NCI-H446 (cell line): ENCODE measurements around the gene RNFT2.
"Not testable (repeated sequence)": the region's sequence is repeated elsewhere in the genome, so short reads cannot be mapped to it uniquely, and the experiment has no call there.

Experiments
- DNase-seq, 2 experiments: peaks; one replicate each; lab custom pipeline; 2025; lab: John Stamatoyannopoulos, UW

Gene RNFT2

DNA sequence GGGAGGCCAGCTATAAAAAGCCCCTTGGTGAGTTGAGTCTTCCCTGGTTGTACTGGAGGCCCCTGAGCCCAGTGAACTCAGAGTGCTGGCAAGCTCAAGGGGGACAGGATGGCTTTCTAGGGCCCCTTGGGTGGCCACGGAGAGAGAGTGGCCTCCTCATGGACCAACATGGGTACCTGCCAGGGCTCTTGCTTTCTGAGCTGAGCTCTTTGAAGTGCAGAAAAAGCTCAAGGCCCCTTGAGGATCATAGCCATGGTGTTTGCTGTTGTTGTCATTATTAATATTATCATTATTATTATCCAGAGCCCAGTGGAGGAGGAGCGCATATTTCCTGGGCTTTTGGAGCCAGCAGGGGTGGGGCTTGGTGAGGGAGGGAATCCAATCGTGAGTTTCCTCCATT lies 6.7 kb downstream of the RNFT2 start:
- no peak for DNase-seq

DNA sequence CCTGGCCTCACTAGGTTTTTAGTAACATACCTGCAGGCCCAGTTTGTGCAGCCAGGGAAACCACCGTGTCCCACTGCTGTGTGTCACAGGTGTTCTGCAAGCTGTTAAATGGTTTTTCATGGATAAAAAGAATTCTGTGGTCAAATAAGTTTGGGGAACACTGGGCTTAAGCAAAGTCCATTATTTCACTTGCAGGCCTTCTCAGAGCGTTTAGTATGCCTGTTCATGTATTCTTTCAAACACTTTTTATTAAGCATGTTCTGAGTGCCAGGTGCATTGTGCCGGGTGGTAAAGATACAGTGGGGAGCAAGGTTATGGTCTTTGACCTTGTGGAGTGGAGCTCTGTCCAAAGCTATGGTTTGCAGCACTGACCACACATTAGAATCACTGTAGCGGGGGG lies 7.4 kb downstream of the RNFT2 start:
- no peak for DNase-seq

DNA sequence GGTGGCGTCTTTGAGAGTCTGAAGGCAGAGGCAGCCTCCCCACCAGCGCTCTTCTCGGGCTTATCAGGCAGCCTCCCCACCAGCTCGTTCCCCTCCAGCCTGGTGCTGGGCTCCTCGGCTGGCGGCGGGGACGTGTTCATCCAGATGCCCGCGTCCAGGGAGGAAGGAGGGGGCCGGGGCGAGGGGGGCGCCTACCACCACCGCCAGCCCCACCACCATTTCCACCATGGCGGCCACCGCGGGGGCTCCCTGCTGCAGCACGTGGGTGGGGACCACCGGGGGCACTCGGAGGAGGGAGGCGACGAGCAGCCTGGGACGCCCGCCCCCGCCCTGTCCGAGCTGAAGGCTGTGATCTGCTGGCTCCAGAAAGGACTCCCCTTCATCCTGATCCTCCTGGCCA lies 11.8 kb downstream of the RNFT2 start:
- no peak for DNase-seq

DNA sequence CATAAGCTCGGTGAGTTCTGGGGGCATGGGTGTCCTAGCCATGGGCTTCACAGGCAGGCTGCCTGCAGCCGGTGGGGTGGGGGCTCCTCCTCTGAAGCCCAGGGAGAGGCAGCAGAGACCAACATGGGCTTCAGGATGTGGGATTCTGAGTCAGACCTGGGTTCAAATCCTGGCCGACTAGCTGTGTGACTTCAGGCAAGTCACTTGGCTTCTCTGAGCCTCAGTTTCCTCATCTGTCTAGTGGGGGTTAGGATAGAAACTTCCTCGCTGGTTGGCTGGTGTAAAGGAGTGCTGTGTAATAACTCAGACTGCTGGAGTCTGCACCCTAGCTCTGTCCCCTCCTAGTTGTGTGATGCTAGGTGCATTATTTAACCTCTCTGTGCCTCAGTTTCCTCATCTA lies 12.2 kb downstream of the RNFT2 start:
- no peak for DNase-seq

DNA sequence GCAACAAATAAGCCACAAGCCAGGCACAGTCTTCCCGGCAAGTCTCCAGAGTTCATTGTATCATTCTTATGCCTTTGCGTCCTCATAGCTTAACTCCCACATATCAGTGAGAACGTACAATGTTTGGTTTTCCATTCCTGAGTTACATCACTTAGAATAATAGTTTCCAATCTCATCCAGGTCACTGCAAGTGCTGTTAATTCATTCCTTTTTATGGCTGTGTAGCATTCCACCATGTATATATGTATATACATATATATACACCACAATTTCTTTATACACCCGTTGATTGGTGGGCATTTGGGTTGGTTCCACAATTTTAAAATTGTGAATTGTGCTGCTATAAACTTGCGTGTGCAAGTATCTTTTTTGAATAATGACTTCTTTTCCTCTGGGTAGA lies 16.0 kb downstream of the RNFT2 start:
- DNase-seq: not testable (repeated sequence)

DNA sequence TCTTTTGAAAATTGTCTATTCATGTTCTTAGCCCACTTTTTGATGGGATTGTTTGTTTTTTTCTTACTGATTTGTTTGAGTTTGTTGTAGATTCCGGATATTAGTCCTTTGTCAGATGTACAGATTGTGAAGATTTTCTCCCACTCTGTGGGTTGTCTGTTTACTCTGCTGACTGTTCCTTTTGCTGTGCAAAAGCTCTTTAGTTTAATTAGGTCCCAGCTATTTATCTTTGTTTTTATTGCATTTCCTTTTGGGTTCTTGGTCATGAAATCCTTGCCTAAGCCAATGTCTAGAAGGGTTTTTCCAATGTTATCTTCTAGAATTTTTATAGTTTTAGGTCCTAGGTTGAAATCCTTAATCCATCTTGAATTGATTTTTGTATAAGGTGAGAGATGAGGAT lies 16.7 kb downstream of the RNFT2 start:
- DNase-seq: not testable (repeated sequence)

DNA sequence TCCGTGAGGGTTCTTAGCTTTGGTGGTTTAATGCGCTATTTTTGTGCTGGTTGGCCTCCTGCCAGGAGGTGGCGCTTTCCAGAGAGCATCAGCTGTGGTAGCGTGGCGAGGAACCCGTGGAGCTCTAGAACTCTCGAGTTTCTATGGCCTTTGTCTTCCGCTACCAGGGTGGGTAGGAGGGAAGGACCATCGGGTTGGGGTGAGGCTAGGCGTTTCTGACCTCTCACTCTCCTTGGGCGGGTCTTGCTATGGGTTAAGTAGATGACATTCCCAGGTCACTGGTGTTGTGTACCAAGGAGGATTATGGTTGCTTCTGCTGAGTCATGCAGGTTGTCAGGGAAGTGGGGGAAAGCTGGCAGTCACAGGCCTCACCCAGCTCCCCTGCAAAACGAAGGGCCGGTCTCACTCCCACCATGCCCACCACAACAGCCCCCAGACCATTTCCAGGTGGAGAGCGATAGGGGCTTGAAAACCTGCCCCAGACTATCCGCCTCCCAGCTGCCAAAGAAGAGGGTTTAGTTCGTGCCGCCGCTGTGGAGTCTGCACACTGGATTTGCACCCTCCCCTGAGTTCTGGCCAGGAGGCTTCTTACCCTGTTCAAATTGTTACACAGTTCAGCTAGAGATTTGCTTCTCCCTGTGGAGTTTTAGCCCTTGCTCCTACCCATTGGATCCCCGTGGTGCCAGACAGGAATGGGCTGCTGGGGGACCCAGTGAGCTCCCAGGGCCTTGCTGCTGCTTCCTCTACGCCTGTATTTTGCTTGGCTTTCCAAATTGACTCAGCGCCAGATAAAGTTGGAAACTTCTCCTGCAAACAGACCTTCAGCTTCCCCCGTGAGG lies 21.9 kb downstream of the RNFT2 start:
- no peak for DNase-seq

DNA sequence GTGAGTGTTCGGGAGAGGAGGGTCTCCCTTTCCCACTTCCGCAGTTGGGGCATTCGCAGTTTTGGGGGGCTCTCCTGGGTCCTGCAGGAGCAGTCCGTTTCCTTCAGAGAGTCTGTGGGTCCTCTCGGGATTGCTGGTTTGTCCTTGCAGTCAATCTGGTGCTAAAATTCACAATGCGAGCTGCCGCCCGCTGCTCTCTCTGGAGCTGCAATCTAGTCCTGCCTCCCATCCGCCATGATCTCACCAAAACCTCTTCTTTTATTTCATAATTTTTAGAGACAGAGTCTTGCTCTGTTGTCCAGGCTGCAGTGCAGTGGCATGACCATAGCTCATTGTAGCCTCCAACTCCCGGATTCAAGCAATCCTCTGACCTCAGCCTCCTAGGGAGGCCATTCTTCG lies 22.5 kb downstream of the RNFT2 start:
- no peak for DNase-seq

DNA sequence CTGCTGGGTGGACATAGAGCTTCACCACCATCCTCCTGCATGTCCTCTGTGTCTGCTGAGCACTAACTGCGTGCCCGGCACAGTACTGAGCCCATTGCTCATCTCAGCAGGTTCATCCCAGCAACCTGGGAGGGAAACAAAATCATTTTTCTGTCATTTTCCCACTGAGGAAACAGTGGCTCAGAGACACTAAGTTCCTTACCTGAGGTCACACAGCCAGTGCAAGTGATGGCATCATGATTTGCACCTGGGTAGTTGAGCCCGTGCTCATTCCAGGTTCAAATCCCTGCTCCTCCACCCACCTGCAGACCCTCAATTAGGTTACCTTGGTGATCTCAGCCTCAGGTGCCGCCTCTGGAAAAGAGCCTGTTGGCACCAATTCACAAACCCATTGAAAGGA lies 23.4 kb downstream of the RNFT2 start:
- DNase-seq: no peak

DNA sequence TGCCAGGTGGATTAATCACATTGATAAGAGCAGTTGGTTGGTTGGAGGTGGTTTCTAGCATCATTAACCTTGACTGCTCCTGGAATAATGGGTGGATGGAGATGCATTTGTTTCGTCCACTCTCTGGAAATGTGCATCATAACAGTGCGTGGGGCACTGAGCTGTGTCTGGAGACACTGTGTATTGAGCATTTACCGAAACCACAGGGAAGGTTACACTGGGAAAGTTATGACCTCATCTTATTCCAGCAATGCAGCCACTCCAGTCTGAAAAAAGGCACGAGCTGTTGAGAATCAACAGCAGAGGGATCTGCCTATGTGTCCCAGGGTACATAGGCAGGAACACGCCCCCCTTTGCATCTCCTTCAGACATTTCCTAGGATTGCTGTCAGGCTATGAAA lies 27.2 kb downstream of the RNFT2 start:
- DNase-seq: no peak

DNA sequence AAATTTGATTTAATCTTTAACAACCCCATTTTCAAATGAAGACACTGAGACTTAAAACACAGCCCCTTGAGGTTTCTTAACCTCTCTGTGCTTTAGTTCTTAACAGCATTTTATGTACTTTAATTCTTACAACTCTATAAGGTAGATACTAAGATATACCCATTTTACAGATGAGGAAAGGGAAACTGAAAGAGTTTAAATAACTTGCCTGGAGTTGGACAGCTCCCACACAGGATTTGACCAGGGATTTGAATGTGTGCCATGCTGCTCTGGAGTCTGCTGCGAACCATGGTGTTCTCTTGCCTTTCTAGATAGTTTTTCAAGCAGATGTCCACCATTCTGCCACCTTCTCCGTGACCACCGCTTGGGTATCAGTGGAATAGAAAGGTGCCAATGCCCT lies 28.2 kb downstream of the RNFT2 start:
- no peak for DNase-seq

DNA sequence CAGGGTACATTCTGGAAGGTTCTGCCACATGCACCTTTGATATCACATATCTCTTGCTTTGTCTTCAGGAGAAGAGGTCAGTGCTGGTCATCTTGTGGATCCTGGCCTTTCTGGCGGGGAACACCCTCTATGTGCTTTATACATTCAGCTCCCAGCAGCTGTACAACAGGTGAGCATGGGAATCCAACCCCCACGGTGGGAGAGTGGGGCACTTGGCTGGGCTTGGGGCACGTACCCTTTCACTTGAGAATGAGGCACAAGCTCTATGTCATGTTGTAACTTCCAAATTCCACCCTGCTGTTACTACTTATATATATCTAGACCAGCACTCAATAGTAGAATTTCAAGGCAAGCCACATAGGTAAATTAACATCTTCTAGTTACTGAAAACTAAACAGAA lies 28.6 kb downstream of the RNFT2 start:
- DNase-seq: no peak

DNA sequence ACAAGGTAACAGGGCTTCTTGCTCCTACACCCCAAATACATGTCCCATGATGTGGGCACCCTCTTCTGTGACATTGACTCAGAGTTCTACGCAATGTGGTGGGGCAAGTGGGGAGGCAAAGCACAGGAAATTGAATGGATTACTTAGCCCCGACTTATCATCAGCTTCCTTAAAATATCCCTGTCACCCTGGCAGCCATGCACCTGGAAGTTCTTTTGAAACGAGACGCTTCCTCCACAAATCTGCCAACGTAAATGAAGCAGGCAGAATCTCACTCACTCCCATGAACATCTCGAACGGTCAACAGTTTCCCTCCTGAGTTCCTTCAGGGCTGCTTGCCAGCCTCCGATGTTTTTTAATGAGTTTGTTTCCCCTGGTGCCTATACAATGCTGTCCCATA lies 33.5 kb downstream of the RNFT2 start:
- no peak for DNase-seq

DNA sequence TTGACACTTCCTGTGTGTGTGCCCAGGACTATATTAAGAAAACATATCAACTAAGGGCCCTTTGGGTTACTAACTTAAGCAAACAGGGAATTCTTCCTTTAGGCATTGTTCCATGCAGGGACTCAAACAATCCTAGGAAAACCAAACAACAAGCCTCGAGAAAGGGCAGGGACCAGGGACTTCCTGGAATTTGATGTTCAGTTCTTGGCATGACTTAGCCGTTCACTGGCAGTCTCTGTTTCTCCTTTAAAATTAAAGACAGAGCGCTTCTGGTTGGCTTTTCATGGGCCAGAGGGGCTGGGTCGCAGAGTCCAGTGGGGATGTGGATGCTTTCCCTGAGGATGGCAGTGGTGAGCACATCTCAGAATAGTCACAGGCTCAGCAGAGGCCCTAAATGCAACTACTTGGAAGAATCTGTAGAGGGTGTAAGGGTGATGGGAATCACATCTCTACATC lies 35.2 kb downstream of the RNFT2 start:
- DNase-seq: no peak

DNA sequence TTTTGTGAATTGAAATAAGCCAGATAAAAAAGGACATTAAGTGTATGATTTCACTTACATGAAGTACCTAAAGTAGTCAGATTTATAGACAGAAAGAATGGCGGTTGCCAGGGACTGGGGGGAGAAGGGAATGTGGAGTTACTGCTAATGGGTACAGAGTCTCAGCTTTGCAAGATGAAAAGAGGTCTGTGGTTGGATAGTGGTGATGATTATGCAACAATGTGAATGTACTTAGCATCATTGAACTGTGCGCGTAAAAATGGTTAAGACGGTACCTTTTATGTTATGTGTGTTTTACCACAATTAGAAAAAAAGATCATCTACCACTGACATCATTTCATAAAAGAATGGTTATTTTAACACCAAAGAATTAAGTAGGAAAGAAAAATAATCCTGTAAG lies 35.9 kb downstream of the RNFT2 start:
- DNase-seq: no peak

DNA sequence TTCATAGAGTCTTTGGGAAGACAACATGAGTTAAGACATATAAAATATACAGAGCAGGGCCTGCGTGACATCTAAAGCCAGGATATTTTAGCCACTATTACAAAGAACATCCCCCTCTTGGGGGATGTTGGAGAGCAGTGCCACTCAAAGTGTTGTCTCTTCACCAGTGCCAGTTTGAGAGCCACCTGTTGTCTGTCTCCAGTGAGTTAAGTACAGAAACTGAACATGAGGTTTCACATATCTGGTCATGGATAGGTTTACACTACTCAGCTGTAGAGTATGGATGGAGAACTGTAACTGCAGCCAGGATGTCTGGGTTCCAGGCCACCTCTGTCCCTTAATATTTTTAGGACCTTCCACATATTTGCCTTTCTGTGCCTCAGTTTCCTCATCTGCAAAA lies 39.1 kb downstream of the RNFT2 start:
- DNase-seq: no peak

DNA sequence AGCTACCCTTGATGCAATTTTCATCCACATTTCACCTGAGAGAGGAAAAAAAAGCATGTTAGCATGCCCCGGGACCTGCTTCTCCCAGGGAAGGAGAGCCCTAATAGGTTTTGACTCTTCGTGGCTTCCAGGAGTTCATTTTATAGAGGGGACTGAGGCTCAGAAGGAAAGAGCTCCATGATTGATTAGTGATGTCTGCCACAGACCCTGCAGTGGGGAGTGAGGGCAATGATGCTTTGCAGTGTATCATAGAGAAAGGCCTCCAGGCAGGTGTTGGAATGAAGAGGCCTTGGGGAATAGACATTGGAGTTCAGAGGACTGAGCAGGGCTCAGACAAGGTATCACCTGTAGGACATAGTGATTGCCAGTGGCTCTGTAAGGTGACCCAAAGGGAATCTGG lies 41.5 kb downstream of the RNFT2 start:
- DNase-seq: no peak

DNA sequence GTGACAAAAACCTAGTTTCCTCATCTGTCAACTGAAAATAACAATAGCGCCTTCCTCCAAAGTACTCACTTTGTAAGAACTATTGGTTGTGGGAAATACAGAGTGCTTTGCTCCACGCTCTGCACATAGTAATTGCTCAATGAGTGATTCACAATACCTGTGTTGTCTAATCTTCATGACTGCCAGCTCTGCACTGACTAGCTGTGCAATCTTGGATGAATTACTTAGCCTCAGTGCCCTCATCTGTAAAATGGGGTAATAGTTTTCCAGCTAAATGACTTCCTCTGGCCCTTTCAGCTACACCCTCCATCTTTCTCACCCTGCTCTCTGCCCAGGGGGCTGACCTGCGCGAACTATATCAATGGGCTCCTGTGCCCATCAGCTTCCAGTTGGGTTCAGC lies 42.8 kb downstream of the RNFT2 start:
- no peak for DNase-seq

DNA sequence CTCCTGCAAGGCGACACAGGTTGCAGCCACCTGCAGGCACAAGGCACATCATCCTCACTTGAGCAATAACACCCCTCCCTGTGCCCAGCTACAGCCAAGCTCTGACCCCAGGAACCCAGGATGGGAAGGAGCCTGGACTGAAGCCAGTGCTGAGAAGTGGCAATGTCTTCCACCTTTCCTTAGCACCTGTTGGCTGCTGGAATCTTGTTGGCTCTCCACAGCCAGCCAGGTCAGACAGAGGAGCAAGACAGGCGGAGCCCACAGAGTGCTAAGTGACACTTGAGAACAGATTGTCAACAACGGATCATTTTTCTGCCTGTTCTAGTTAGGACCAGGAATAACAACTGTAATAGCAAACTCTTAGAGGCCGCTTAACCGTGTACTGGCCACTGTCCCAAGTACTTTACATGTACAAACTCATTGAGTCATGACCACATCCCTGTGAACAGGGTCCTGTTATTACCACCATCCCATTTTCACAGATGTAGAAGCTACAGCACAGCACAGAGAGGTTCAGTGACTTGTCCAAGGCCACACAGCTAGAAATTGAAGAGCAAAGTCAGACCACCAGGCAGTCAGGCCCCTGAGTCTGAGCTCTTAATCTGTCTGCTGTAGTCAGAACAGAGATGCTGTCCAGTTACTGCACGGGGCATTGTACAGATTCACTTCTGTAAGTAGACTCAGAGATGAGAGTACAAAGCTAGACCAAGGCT lies 45.6 kb downstream of the RNFT2 start:
- no peak for DNase-seq

DNA sequence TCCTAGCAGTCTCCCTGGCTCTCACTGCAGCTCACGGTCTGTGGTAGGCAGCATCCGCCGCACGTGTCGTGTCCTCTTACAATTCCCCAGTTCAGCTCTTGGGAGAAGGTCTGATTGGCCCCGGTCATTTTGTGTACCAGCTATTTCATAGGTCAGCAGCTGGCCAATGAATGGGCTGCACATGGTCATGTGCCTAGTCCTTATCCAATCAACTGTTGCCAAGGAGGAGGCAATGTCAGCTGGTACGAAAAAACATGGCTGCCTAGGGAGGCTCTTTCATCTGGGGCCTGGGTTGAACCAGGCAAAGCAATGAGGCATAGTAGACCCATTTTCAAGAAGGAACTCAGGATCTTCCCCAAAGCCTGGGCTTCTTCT lies 46.1 kb downstream of the RNFT2 start:
- no peak for DNase-seq

DNA sequence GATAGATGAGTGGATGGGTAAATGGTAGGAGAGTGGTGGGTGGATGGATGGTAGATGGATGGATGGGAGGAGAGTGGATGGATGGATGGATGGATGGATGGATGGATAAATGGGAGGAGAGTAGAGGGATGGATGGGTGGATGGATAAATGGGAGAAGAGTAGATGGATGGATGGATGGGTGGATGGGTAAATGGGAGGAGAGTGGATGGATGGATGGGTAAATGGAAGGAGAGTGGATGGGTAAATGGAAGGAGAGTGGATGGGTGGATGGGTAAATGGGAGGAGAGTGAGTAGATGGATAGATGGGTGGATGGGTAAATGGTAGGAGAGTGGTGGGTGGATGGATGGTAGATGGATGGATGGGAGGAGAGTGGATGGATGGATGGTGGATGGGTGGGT lies 51.4 kb downstream of the RNFT2 start:
- not testable (repeated sequence) for DNase-seq

DNA sequence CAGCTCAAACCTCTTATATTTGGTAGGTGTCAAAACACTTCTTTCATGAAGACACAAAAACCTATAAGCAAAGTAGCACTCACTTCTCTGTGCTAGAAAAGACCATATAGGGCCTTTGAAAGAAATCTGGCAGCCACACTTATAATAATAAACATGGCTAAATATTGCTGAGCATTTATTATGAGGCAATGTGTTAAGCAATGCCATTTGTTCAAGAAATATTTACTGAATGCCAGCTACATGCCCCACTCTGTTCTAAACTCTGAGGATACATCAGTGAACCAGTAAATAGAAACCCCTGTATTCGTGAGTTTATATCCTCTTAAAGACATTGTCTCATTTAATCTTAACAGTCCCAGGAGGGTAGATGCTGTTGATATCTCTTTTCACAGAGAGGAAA lies 52.0 kb downstream of the RNFT2 start:
- DNase-seq: no peak

DNA sequence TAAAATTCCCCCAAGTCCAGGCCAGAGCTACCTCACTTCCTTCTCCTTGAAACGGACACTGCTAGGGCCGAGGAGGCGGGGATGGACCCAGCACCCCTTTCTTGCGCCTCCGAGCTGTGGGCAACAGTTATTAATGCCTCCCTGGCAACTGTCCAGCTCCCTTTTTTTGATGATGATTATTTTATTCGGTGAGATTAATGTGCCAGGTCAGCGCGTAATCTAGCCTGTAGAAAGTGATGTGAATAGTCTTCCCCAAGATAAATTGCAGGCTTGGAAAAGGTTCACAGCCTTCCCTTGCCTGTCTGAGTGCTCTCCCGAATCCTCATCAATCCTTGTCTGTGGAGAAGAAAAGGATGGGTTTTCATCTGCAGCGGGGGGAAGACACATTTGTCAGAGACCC lies 54.3 kb downstream of the RNFT2 start:
- no peak for DNase-seq

DNA sequence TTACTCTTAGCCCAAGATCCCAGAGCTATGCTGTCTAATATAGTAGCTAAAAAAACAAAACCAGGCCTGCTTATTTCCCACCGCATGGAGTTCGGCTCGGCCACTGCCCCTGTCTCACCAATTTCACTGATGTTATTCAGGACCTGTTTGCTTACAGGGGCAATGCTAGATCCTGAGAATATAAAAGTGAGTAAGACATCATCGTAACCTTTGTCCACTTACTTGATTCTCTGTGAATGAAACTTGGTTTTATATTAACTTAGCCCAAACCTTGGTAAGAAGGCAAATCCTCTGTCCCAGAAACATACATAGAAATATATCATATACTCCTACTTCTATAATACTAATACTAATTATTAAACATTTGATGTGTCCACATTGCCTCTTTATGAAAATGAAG lies 56.6 kb downstream of the RNFT2 start:
- no peak for DNase-seq
